ENCODE results near the gene DCTPP1. TPM values are rescaled to one million over a fixed set of nuclear protein-coding genes. Genes with fewer than 3 reads are reported as not detected.

DCTPP1 gene
- total and polyA plus RNA-seq, 2 of the 4 experiments (the other 2 are of a cell fraction), result 24.9 to 45.5 TPM

Small RNA genes within 50 kb of the gene (microRNA-seq; reads per million reads assigned to microRNA genes)
- not detected for gene RF00019 (ENCODE audit: insufficient read depth, insufficient read length)
- gene RF00406 (ENCODE audit: insufficient read depth, insufficient read length), result not detected

Small RNA genes within 50 kb of the gene (small RNA-seq; reads per million reads assigned to genes)
- gene RF00019 (0 reads per million in 5 experiments), gene RF00406 (0 to 5.9 (median 0) reads per million in 5 experiments)

Other genes starting within 250 kb of the DCTPP1 start
- 6.4 and 7.2 TPM in 2 replicates for gene CORO1A, start 246.4 kb downstream of the DCTPP1 start, total RNA-seq (2012; rRNA removed)
- 13.2 and 16.7 TPM in 2 replicates for gene CORO1A, start 246.4 kb downstream of the DCTPP1 start, polyA plus RNA-seq (2012; rRNA removed)
- gene BOLA2B, start 236.4 kb downstream of the DCTPP1 start, total RNA-seq (2012; rRNA removed), result 301 and 407 TPM in 2 replicates
- 90.1 and 121 TPM in 2 replicates for gene BOLA2B, start 236.4 kb downstream of the DCTPP1 start, polyA plus RNA-seq (2012; rRNA removed)
- 8.4 and 11.4 TPM in 2 replicates for gene SLX1A, start 236.2 kb downstream of the DCTPP1 start, total RNA-seq (2012; rRNA removed)
- 35.1 and 44.4 TPM in 2 replicates for gene SLX1A, start 236.2 kb downstream of the DCTPP1 start, polyA plus RNA-seq (2012; rRNA removed)
- 0.18 and 1.1 TPM in 2 replicates for gene SULT1A3, start 230.8 kb downstream of the DCTPP1 start, total RNA-seq (2012; rRNA removed)
- gene SULT1A3, start 230.8 kb downstream of the DCTPP1 start, polyA plus RNA-seq (2012; rRNA removed), result 12.8 and 17.2 TPM in 2 replicates
- gene NPIPB13, start 181.6 kb downstream of the DCTPP1 start, total RNA-seq (2012; rRNA removed), result 0.28 and 0.54 TPM in 2 replicates
- gene NPIPB13, start 181.6 kb downstream of the DCTPP1 start, polyA plus RNA-seq (2012; rRNA removed), result 4.4 and 4.5 TPM in 2 replicates
- gene CD2BP2, start 74.7 kb downstream of the DCTPP1 start, total RNA-seq (2012; rRNA removed), result 29.6 and 34.4 TPM in 2 replicates
- gene CD2BP2, start 74.7 kb downstream of the DCTPP1 start, polyA plus RNA-seq (2012; rRNA removed), result 41.1 and 44.0 TPM in 2 replicates
- gene TBC1D10B, start 59.5 kb downstream of the DCTPP1 start, total RNA-seq (2012; rRNA removed), result 8.1 and 8.4 TPM in 2 replicates
- gene TBC1D10B, start 59.5 kb downstream of the DCTPP1 start, polyA plus RNA-seq (2012; rRNA removed), result 24.9 and 26.4 TPM in 2 replicates
- gene MYL11, start 55.2 kb downstream of the DCTPP1 start, total RNA-seq (2012; rRNA removed), result not detected in 2 replicates
- 1.1 and 1.2 TPM in 2 replicates for gene MYL11, start 55.2 kb downstream of the DCTPP1 start, polyA plus RNA-seq (2012; rRNA removed)
- not detected in 2 replicates for gene SEPTIN1, start 47.5 kb downstream of the DCTPP1 start, total RNA-seq (2012; rRNA removed)
- gene SEPTIN1, start 47.5 kb downstream of the DCTPP1 start, polyA plus RNA-seq (2012; rRNA removed), result 0.24 and 0.50 TPM in 2 replicates
- gene ZNF48, start 34.6 kb downstream of the DCTPP1 start, total RNA-seq (2012; rRNA removed), result 6.6 and 6.9 TPM in 2 replicates
- 5.8 and 6.7 TPM in 2 replicates for gene ZNF48, start 34.6 kb downstream of the DCTPP1 start, polyA plus RNA-seq (2012; rRNA removed)
- 5.2 and 5.8 TPM in 2 replicates for gene ZNF771, start 22.4 kb downstream of the DCTPP1 start, total RNA-seq (2012; rRNA removed)
- 10.9 and 16.8 TPM in 2 replicates for gene ZNF771, start 22.4 kb downstream of the DCTPP1 start, polyA plus RNA-seq (2012; rRNA removed)
- 10.4 and 10.6 TPM in 2 replicates for gene SEPHS2, start 15.8 kb upstream of the DCTPP1 start, total RNA-seq (2012; rRNA removed)
- gene SEPHS2, start 15.8 kb upstream of the DCTPP1 start, polyA plus RNA-seq (2012; rRNA removed), result 25.5 and 31.4 TPM in 2 replicates
- not detected in 2 replicates for gene ITGAL, start 42.7 kb upstream of the DCTPP1 start, total RNA-seq (2012; rRNA removed)
- gene ITGAL, start 42.7 kb upstream of the DCTPP1 start, polyA plus RNA-seq (2012; rRNA removed), result not detected in 2 replicates
- gene ZNF768, start 96.5 kb upstream of the DCTPP1 start, total RNA-seq (2012; rRNA removed), result 9.2 and 9.3 TPM in 2 replicates
- 20.3 and 22.1 TPM in 2 replicates for gene ZNF768, start 96.5 kb upstream of the DCTPP1 start, polyA plus RNA-seq (2012; rRNA removed)
- 1.9 and 2.0 TPM in 2 replicates for gene ZNF747, start 104.8 kb upstream of the DCTPP1 start, total RNA-seq (2012; rRNA removed)
- 2.6 and 2.9 TPM in 2 replicates for gene ZNF747, start 104.8 kb upstream of the DCTPP1 start, polyA plus RNA-seq (2012; rRNA removed)
- gene ZNF764, start 128.3 kb upstream of the DCTPP1 start, total RNA-seq (2012; rRNA removed), result 2.2 and 2.5 TPM in 2 replicates
- 4.6 and 5.3 TPM in 2 replicates for gene ZNF764, start 128.3 kb upstream of the DCTPP1 start, polyA plus RNA-seq (2012; rRNA removed)
- 1.7 and 1.8 TPM in 2 replicates for gene ZNF688, start 141.7 kb upstream of the DCTPP1 start, total RNA-seq (2012; rRNA removed)
- gene ZNF688, start 141.7 kb upstream of the DCTPP1 start, polyA plus RNA-seq (2012; rRNA removed), result 3.7 and 5.5 TPM in 2 replicates
- gene ZNF785, start 155.7 kb upstream of the DCTPP1 start, total RNA-seq (2012; rRNA removed), result 2.8 and 2.9 TPM in 2 replicates
- 4.0 and 4.2 TPM in 2 replicates for gene ZNF785, start 155.7 kb upstream of the DCTPP1 start, polyA plus RNA-seq (2012; rRNA removed)
- 1.9 and 2.7 TPM in 2 replicates for gene ZNF689, start 180.4 kb upstream of the DCTPP1 start, total RNA-seq (2012; rRNA removed)
- gene ZNF689, start 180.4 kb upstream of the DCTPP1 start, polyA plus RNA-seq (2012; rRNA removed), result 2.9 and 3.8 TPM in 2 replicates
- 1.4 and 2.2 TPM in 2 replicates for gene PRR14, start 220.9 kb upstream of the DCTPP1 start, total RNA-seq (2012; rRNA removed)
- 11.8 and 11.9 TPM in 2 replicates for gene PRR14, start 220.9 kb upstream of the DCTPP1 start, polyA plus RNA-seq (2012; rRNA removed)
- gene FBRS, start 228.4 kb upstream of the DCTPP1 start, total RNA-seq (2012; rRNA removed), result 2.0 and 2.8 TPM in 2 replicates
- 20.5 and 22.4 TPM in 2 replicates for gene FBRS, start 228.4 kb upstream of the DCTPP1 start, polyA plus RNA-seq (2012; rRNA removed)